Inflammatory macrophage treated with lipopolysaccharide for 4 hours (primary cell): ENCODE data around the gene COQ2.
"Not testable (repeated sequence)": the region's sequence is repeated elsewhere in the genome, so short reads cannot be mapped to it uniquely, and the experiment has no call there.

Source experiments
- DNase-seq: peaks from one replicate; pipeline ENCODE4 v3.0.0-alpha.2; 2020

Gene COQ2

GRCh38 chr4:83241132-83241531 is 43.5 kb downstream of the COQ2 start:
- no peak for DNase-seq

DNA sequence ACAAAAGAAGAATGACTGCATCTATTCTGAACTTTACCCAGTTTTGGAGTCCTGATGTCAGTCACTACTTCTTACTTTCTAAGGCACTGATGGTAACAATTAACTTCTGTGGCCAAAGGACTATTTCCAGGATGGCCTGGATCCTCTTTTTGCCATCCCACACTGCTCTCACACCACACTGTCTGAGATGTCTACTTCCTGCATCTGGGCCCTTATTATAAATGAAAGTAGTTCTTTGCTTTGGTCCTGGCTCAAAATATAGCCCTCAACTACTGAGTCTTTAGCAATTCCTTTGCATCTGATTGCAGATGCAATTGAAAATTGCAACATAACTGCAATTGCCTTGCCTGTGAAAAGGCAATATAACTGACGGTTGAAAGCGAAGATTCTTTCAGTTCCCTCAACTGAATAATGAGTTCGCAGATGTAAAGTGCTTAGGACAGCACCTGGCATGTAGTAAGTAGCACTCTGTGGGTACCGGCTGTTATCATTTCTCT is 44.2 kb downstream of the COQ2 start:
- DNase-seq = peak; percentile 97

DNA sequence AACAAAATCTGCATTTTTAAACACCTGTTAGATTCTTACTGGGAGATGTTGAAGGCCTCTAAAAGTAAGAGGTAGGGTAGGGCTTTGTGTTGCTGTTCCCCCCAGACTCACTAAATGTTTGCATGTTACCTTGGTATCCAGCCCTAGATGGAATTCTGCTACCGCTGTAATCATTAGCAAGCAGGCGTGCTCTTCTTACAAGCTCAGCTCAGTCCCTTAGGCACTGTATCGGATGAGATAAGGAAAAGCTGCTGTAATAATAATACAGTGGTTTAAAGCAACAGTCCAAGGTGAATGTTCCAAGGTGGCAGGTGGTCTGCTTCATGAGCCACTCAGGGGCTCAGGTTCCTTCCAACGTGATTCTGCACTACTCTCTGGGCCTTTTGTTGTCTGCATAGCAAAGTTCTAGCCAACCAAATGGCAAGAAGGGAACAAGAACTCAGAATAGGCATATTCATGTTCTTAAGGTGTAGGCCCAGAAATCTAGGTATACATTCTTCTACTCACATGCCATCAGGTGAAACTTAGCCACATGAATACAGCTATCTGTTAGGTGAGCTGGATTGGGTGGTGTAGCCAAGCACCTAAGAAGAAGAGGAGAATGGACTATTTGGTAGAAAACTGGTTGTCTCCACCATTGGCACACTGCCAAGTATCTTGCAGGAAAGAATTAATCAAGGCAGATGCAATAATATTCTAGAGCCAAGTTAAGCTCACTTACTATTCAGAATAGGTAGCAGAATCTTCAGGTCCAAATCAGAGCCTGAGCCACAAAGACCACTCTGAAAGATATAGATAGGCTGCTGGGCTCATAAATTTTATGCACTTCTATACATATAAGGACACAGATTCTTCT is 46.0 kb downstream of the COQ2 start:
- no peak for DNase-seq

DNA sequence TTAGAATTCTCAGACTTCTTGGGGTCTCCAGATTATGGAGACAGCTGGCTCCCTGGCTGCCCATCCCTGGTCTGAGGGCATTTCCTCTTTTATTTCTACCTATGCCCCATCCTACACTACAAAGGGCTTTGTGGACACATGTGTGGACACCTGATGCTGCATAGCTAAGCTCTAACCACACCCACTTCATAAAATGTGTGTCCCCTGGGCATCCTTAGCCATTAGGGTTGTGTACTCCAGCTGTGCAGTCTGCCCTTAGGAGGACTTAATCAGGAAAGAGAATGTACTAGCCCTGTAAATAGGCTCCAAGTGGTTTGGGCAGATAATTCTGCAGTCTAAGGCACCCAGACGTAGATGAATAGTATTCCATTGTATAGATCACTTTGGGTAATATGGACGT is 47.0 kb downstream of the COQ2 start:
- DNase-seq = no peak

DNA sequence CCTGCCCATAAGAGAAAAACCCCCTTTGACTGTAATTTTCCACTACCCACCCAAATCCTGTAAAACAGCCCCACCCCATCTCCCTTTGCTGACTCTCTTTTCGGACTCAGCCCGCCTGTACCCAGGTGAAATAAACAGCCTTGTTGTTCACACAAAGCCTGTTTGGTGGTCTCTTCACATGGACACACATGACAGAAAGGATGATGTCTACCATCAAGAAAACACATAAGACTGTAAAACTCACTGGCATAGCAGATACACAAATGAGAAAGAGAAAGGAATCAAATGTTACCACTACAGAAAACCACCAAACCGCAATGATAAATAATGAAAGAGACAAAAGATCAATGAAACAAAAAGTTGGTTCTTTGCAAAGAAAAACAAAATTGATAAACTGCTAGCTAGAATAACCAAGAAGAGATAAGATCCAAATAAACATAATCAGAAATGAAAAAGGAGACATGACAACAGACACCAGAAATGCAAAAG is 48.9 kb downstream of the COQ2 start:
- peak; percentile 10 for DNase-seq

GRCh38 chr4:83234902-83235644 is 49.5 kb downstream of the COQ2 start:
- no peak for DNase-seq

DNA sequence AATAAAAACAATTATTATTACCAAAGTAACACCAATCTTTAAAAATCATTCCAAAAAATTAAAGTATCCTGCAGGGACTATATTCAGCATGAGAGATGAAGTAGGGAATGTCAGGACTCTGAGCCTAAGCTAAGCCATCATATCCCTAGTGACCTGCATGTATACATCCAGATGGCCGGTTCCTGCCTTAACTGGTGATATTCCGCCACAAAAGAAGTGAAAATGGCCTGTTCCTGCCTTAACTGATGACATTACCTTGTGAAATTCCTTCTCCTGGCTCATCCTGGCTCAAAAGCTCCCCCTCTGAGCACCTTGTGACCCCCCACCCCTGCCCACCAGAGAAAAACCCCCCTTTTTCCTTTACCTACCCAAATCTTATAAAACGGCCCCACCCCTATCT is 50.2 kb downstream of the COQ2 start:
- not testable (repeated sequence) for DNase-seq

DNA sequence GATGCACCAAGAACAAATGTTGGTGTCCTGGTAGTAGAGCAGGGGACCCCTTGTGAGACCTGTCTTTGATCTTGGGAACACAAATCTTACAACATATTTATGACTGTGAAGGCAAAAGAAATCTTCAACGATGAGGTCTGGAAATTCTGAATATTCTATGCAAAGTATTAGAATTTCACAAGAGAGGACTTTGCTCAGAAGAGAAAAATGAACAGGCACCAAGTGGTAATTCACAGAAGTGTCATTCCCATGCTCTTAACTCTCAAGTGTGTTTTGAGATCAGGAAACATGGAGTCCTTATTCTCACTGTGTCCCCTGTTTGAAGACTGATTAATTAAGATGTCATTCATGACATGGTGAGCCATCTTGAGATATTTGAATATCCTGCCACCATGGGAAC is 52.5 kb downstream of the COQ2 start:
- DNase-seq = peak; percentile 85

DNA sequence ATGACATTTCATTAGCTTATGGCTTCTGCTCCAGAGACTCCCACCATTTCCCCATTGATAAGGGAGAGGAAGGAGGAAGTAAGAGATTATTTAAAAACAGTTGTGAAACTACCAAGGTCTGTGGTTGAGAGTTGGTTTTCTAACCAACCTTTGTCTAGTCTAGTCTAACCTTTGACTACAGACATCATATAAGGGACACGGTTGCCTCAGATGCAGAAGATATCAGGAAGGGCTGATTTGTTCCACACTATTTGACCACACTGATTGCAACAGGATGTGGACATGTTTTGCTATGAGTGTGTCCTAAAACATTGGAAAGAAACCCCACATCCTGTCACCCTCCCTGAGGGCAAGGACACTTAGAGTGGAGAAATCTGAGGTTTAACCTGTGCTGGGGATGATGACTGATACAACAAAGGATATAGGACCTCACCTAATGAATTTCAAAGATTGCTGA is 53.0 kb downstream of the COQ2 start:
- DNase-seq = peak; percentile 90

GRCh38 chr4:83230928-83231327 is 53.7 kb downstream of the COQ2 start:
- DNase-seq = peak; percentile 52

DNA sequence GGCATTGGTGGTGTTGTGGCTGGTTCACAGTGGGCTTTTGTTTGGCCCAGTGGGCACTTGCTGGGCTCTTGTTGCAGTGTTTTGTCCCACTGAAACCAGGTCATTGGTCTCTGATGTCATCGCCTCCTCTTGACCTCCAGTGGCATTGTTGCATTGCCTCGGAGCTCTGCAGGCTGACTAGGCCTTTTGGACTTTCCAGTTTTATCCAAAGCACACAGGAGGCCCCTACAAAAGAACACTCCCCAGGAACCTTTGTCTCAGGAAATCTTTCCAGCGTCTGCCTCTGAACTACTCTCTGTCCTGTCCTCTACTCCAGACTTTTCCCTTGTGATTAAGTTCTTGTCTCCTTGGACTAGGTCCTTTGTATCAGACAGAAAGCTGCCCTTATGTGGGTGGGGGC is 54.8 kb downstream of the COQ2 start:
- peak; percentile 66 for DNase-seq

DNA sequence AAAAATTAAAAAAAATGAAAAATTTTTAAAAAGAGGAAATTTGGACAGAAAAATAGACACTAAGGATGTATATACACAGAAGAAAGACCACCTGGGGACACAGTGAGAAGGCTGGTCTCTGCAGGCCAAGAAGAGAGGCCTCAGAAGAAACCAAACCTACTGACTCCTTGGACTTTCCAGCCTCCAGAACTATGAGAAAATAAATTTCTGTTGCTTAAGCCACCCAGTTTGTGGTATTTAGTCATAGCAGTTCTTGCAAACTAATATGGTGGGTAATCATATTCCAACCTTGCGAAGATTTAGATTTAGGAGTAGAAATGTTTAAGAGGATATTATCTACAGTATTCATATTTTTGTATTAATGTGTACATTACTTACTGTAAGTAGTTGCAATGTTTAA is 56.4 kb downstream of the COQ2 start:
- peak; percentile 81 for DNase-seq

DNA sequence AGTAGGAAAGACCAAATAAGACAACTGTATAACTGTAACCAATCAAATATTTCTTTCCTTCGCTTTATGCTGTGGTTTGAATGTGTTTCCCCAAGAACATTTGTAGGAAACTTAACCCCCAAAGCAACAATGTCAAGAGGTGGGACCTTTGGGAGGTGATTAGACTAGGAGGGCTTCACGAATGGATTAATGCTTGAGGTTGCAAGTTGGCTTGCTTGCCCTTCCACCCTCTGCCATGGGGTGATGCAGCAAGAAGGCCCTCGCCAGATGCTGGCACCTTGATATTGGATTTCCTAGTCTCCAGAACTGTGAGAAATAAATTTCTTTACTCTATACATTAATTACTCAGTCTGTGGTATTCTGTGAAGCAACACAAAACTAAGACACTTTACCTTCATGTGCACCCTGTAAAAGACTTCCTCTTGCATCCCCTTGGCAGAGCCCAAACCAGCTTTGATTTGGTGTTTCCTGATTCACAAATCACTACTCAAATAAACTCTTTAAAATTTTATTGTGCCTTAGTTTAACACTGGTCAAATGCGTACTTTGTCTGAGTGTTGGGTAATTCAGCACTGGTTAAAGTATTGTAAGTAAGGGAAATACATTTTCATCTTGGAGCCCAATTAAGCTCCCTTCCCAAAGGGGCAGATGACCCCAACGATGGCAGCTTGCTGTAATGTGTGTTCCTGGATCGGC is 59.9 kb downstream of the COQ2 start:
- DNase-seq = no peak

- no peak for DNase-seq
Measured at GRCh38 chr4:83223781-83224180, 60.8 kb downstream of the COQ2 start.

DNA sequence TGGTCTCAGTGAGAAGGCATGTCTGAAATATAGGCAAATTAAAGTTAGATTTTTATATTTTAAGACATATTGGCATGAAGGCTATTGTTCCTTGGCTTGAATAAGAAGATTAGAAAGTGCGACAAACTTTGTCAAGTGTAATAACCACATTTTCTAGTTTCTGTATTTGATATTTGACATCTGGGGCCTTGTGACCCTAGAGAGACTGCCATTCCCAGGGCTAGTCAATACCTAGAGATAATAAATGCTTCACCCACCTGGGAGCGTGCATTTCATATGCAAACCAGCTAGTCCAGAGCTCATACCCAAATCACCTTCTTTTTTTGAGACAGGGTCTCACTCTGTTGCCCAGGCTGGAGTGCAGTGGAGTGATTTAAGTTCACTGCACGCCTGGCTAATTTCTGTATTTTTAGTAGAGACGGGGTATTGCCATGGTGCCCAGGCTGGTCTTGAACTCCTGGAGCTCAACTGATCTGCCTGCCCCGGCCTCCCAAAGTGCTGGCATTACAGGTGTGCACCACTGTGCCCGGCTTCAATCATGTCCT is 62.6 kb downstream of the COQ2 start:
- DNase-seq = no peak

- peak; percentile 79 for DNase-seq
Measured at GRCh38 chr4:83219344-83220331, 65.0 kb downstream of the COQ2 start.

DNA sequence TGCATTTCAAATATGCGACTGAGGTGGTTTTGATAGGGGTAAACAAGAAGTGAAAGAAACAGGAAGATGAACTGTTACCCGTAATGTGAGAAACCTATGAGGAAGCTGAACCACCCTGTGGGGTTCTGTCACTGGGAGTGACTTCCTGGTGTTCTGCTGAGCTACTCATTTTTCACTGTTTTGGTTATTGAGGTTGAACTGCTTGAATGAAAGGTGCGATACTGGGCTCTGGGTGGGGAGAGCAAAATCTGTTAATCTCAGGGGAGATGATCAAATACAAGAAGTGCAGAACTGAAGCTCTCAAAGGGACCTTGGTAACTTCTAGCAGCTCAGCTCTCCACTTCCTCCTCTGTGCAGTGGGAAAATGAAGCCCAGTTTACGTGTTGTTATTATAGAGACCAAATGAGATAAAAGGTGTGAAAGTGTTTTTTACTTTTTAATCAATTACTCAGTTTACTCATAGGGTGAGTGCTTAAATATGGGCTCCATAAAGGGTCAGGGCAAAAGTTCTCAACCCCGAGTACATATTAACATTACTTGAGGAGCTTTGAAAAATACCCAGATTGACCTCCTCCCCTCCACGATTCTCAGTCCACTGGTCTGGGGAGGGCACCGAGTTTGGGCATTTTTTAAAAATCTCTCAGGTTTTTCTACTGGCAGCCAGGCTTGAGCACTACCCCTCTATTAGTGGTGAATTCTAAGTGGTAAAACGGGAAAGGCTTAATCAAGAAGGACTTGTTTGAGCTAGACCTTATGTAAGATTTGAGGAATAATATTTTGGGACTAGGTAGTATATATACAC is 66.7 kb downstream of the COQ2 start:
- peak; percentile 92 for DNase-seq

- no peak for DNase-seq
Measured at GRCh38 chr4:83216959-83217683, 67.5 kb downstream of the COQ2 start.

DNA sequence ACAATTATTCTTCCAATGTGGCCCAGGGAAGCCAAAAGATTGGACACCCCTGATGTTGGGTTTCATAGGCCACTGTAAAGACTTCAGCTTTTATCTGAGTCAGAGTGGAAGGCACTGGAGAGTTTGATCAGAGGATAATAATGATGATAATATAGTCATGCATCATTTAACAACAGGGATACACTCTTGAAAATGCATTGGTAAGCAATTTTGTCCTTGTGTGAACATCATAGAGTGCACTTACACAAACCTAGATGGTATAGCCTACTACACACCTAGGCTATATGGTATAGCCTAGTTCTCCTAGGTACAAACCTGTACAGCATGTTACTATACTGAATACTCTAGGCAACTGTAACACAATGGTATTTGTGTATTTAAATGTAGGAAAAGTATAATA is 70.5 kb downstream of the COQ2 start:
- no peak for DNase-seq
